HG03135 (cell line): ENCODE results near the gene DACH1.

ENCODE experiments used
- ATAC-seq: cut with Tn5 transposase; IDR thresholded peaks from one replicate; pipeline ENCODE4 v1.9.1; 2021; ENCODE audit warnings: mild to moderate bottlenecking, moderate library complexity; ENCODE audit not compliant: unreplicated experiment

Gene DACH1

GRCh38 chr13:71430681-71431080 is 436.3 kb downstream of the DACH1 start:
- ATAC-seq, result no peak

- ATAC-seq, result no peak
These were observed 449.8 kb downstream of the DACH1 start for GRCh38 chr13:71417205-71417604.

GRCh38 chr13:71412231-71412630 is 454.8 kb downstream of the DACH1 start:
- ATAC-seq, result no peak

- no peak for ATAC-seq
These were observed 458.6 kb downstream of the DACH1 start for GRCh38 chr13:71408416-71408815.

GRCh38 chr13:71399631-71400215 is 467.3 kb downstream of the DACH1 start:
- no peak for ATAC-seq

DNA sequence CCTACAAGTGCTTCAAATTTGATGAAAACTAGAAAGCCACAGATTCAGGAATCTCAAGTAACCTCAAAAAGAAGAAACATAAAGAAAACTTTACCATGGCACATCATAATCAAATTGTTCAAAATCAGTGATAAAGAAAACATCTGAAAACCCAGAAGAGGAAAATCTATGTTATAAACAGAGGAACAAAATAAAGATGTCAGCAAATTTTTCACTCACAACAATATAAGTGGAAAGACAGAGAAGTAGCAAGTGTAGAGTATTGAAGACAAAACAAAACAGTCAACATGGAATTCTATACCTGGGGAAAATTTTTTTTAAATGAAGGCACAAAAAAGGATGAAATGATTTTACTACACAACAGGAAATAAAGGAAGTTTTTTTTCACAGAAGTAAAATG is 470.9 kb downstream of the DACH1 start:
- no peak for ATAC-seq

- no peak for ATAC-seq
These were observed 472.0 kb downstream of the DACH1 start for GRCh38 chr13:71395053-71395452.

DNA sequence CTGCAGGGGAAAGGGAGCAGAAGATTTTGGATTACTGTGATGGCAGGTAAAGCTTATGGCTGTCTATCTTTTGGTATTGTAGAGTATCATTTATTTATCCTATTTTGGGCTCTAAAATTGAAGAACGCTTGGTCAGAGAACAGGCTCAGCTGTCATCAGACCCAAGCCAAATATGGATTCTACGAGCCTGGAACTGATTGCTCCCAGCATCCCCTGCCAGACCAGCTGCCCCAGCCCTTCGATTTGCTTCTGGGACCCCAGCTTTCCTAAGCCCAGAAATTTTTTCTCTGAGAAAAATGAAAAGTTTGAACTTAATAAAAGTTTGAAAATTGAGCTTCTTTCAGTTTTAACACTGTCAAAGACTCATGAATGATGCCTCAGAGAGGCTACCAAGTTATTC is 472.8 kb downstream of the DACH1 start:
- ATAC-seq, result no peak
